ENCODE measurements around the gene ZFP36L2. TPM values are rescaled to one million over a fixed set of nuclear protein-coding genes. Genes with fewer than 3 reads are reported as not detected.

The ZFP36L2 gene
- total and polyA plus RNA-seq, 2 experiments from 2014 or later = 13.8 to 78.2 TPM

DNA sequence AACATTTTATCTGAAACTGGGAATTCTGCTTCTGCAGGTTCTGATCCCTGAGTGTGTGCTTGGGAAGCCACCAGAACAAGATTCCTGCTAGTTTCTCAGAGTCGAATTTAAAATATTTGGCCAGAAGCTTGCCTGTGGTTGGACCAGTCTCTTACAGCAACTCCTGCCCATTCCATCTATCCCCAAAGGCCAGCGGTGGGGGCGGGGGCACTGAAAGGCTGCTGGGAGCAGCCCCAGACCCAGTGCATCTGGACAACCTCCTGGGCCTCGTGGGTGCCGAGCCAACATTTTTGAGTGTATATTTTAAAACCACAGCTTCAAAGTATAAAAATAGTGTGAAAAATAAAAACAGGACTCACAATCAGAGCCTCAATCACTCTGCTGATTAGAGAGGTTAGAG is 38.6 kb upstream of the ZFP36L2 start:
- Histone ChIP-seq H2AFZ (no peak overlapping the region), H3F3A (ENCODE audit: insufficient read depth) (peaks cover 17% of the 10 kb centered on the region), H3K27ac (no peak overlapping the region), H3K9ac (no peak overlapping the region), H3K36me3 (ENCODE audit: low read depth) (no peaks in the 10 kb centered on the region), H3K9me3 (ENCODE audit: low read depth) (no peaks in the 10 kb centered on the region), H3K79me2 (ENCODE audit: insufficient read depth) (no peaks in the 10 kb centered on the region), H4K20me1 (ENCODE audit: insufficient read depth) (no peaks in the 10 kb centered on the region), H3K9me2 (ENCODE audit: insufficient read depth) (no peaks in the 10 kb centered on the region), H3K27me3 (replicated peaks; ENCODE audit: insufficient read depth) (no peaks in the 10 kb centered on the region), H3K4me1 (ENCODE audit: insufficient read depth) (peaks cover 18% of the 10 kb centered on the region), H3K4me2 (ENCODE audit: unreplicated experiment) (no peak overlapping the region), H3K4me3 (no peak overlapping the region)
- 46 to 48% methylated on average over 5 of the region's 5 CpGs for WGBS, 2 experiments (ENCODE audit: low coverage in 1 of 2, low lambda C conversion rate in 2 of 2, missing lambda C conversion rate in 2 of 2)
- in situ Hi-C loops (cut with MboI) = no loop called here
- peak; percentile 4 for DNase-seq
- TF ChIP-seq EZH2phosphoT487 (IDR thresholded peaks at IDR 0.05; ENCODE audit: insufficient read depth, low read depth) = no peak
- TF ChIP-seq EZH2 (IDR thresholded peaks at IDR 0.05; ENCODE audit: insufficient read depth, poor library complexity, severe bottlenecking) = no peak

DNA sequence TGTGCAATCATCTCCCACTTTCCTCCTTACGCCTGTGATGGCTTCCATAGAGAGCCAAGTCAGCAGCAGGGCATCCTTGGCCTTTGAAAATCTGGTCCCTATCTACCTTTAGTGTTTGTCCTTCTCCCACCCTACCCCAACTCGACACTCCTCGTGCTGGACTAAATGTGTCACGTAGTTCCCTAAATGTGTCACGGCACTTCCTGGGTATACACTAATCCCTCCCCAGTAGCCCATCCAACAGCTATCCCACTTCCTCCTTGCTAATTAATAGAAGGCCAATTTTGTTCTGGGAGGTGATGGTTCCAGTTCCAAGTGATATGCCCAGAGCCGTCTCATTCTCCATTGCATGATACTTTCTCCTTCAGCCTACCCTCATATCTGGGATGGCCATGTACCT is 36.5 kb upstream of the ZFP36L2 start:
- no peak for DNase-seq
- in situ Hi-C loops (cut with MboI) = no loop called here
- no peaks in the 10 kb centered on the region for H3K9me3 ChIP-seq (ENCODE audit: low read depth)
- no peak overlapping the region for H3K9ac ChIP-seq
- H3K4me1 ChIP-seq (ENCODE audit: insufficient read depth) = peaks cover under 1% of the 10 kb centered on the region; the same call in 1 of the 2 replicates
- no peaks in the 10 kb centered on the region for H4K20me1 ChIP-seq (ENCODE audit: insufficient read depth)
- H2AFZ ChIP-seq = no peak overlapping the region
- no peak overlapping the region for H3K27ac ChIP-seq
- no peak overlapping the region for H3K4me2 ChIP-seq (ENCODE audit: unreplicated experiment)
- H3K27me3 ChIP-seq (replicated peaks; ENCODE audit: insufficient read depth) = no peaks in the 10 kb centered on the region
- H3K9me2 ChIP-seq (ENCODE audit: insufficient read depth) = no peaks in the 10 kb centered on the region
- H3K79me2 ChIP-seq (ENCODE audit: insufficient read depth) = no peaks in the 10 kb centered on the region
- no peaks in the 10 kb centered on the region for H3K36me3 ChIP-seq (ENCODE audit: low read depth)
- WGBS, 2 experiments (ENCODE audit: low coverage in 1 of 2, low lambda C conversion rate in 2 of 2, missing lambda C conversion rate in 2 of 2) = 94 to 95% methylated on average over 6 of the region's 6 CpGs
- H3F3A ChIP-seq (ENCODE audit: insufficient read depth) = peaks cover 3% of the 10 kb centered on the region; the same call in 1 of the 2 replicates
- H3K4me3 ChIP-seq = no peak overlapping the region
- TF ChIP-seq EZH2 (IDR thresholded peaks at IDR 0.05; ENCODE audit: insufficient read depth, poor library complexity, severe bottlenecking) (no peak), EZH2phosphoT487 (IDR thresholded peaks at IDR 0.05; ENCODE audit: insufficient read depth, low read depth) (no peak)

DNA sequence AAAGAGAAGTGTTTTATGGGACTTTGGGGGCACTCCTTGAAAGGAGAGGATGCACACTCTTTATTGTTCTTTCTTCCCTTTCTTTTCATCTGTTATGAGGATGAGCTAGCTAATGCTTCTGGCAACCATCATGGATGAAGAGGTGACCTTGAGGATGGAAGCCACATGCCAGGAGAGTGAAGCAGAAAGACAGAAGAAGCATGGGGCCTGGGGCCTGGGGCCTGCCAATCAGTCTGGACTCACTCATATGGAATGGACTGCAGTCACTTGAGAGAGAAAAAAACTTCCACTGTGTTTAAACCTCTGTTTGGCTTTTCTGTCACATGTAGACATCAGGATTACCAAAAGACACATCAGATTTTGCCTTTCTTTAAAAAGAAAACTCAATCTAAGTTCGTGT is 35.8 kb upstream of the ZFP36L2 start:
- Histone ChIP-seq H3K9ac (no peak overlapping the region), H3K36me3 (ENCODE audit: low read depth) (no peaks in the 10 kb centered on the region; the same call in 1 of the 2 replicates), H3F3A (ENCODE audit: insufficient read depth) (no peaks in the 10 kb centered on the region), H2AFZ (no peak overlapping the region), H3K9me3 (ENCODE audit: low read depth) (no peaks in the 10 kb centered on the region), H3K27ac (no peak overlapping the region), H3K4me3 (no peak overlapping the region), H3K9me2 (ENCODE audit: insufficient read depth) (no peaks in the 10 kb centered on the region), H4K20me1 (ENCODE audit: insufficient read depth) (no peaks in the 10 kb centered on the region), H3K79me2 (ENCODE audit: insufficient read depth) (no peaks in the 10 kb centered on the region), H3K4me1 (ENCODE audit: insufficient read depth) (no peaks in the 10 kb centered on the region), H3K27me3 (replicated peaks; ENCODE audit: insufficient read depth) (no peaks in the 10 kb centered on the region), H3K4me2 (ENCODE audit: unreplicated experiment) (no peak overlapping the region)
- TF ChIP-seq EZH2phosphoT487 (IDR thresholded peaks at IDR 0.05; ENCODE audit: insufficient read depth, low read depth) (no peak), EZH2 (IDR thresholded peaks at IDR 0.05; ENCODE audit: insufficient read depth, poor library complexity, severe bottlenecking) (no peak)
- WGBS, 2 experiments (ENCODE audit: low coverage in 1 of 2, low lambda C conversion rate in 2 of 2, missing lambda C conversion rate in 2 of 2) = 98 to 100% methylated on average over 1 of the region's 1 CpG
- DNase-seq = no peak
- in situ Hi-C loops (cut with MboI) = no loop called here

DNA sequence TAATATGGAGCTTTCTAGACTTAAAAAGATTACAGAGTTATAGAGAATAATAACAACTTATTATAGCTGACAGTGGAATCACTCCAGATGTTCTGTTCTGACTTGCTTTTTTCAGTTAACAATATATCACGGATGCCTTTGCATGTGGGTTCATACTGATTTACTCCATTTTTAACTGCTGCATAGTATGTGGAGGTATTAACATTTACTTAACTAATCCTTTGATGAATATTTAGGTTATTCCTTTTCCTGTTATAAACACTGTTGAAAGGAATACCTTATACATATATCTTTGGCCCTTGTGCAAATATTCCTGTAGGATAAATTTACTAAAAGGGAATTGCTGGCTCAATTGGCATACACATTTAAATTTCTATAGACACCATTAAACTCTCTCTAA is 33.1 kb upstream of the ZFP36L2 start:
- Histone ChIP-seq H2AFZ (no peak overlapping the region), H3K27me3 (replicated peaks; ENCODE audit: insufficient read depth) (no peaks in the 10 kb centered on the region), H3K4me2 (ENCODE audit: unreplicated experiment) (no peak overlapping the region), H3F3A (ENCODE audit: insufficient read depth) (no peaks in the 10 kb centered on the region), H4K20me1 (ENCODE audit: insufficient read depth) (no peaks in the 10 kb centered on the region), H3K4me3 (no peak overlapping the region), H3K9me2 (ENCODE audit: insufficient read depth) (no peaks in the 10 kb centered on the region), H3K9me3 (ENCODE audit: low read depth) (no peaks in the 10 kb centered on the region), H3K27ac (no peak overlapping the region), H3K36me3 (ENCODE audit: low read depth) (no peaks in the 10 kb centered on the region; the same call in 1 of the 2 replicates), H3K4me1 (ENCODE audit: insufficient read depth) (no peaks in the 10 kb centered on the region), H3K9ac (no peak overlapping the region), H3K79me2 (ENCODE audit: insufficient read depth) (no peaks in the 10 kb centered on the region)
- 97 to 100% methylated on average over 1 of the region's 1 CpG for WGBS, 2 experiments (ENCODE audit: low coverage in 1 of 2, low lambda C conversion rate in 2 of 2, missing lambda C conversion rate in 2 of 2)
- TF ChIP-seq EZH2phosphoT487 (IDR thresholded peaks at IDR 0.05; ENCODE audit: insufficient read depth, low read depth) (no peak), EZH2 (IDR thresholded peaks at IDR 0.05; ENCODE audit: insufficient read depth, poor library complexity, severe bottlenecking) (no peak)
- in situ Hi-C loops (cut with MboI) = no loop called here
- no peak for DNase-seq

All from GM23248 (cell line).